K562 (cell line): ENCODE data around the gene AMH. TPM values are rescaled to one million over a fixed set of nuclear protein-coding genes. Genes with fewer than 3 reads are reported as not detected.

Experiments
- BRCA1 ChIP-seq, 2 experiments: fragments of 450-650 bp in 1 of 2; sonication (generic) in 1 of 2; formaldehyde crosslinking in 1 of 2; IDR thresholded peaks; 2 replicates each; pipeline versions ENCODE4 v1.5.0 to v1.6.1; 2017 to 2020; ENCODE audit warnings: mild to moderate bottlenecking in 1 of 2, missing genetic modification reagents in 1 of 2
- CBFA2T3 ChIP-seq: fragments of 450-650 bp; IDR thresholded peaks from 2 replicates; pipeline ENCODE4 v1.6.1; 2017
- HDAC2 ChIP-seq: fragments of 450-650 bp; IDR thresholded peaks from 2 replicates; pipeline ENCODE4 v1.6.1; 2016; ENCODE audit warnings: mild to moderate bottlenecking
- MTA2 ChIP-seq: fragments of 450-650 bp; IDR thresholded peaks from 2 replicates; pipeline ENCODE4 v1.6.1; 2016; ENCODE audit warnings: low read depth
- NR3C1 ChIP-seq: sonication (generic); formaldehyde crosslinking; IDR thresholded peaks from 2 replicates; pipeline ENCODE4 v1.8.1; 2022; ENCODE audit warnings: missing genetic modification reagents
- RBM17 ChIP-seq: fragments of 200-400 bp; formaldehyde crosslinking; IDR thresholded peaks from 2 replicates; pipeline ENCODE4 v1.6.1; 2017; ENCODE audit warnings: low read depth, mild to moderate bottlenecking, low read length, borderline replicate concordance
- RFX5 ChIP-seq: IDR thresholded peaks from 2 replicates; pipeline ENCODE4 v1.6.1; 2011; ENCODE audit warnings: low read depth, mild to moderate bottlenecking, improper control_type of control experiment, low read length
- SMAD1 ChIP-seq: fragments of 150-350 bp; IDR thresholded peaks from 2 replicates; pipeline ENCODE4 v1.6.1; 2014; ENCODE audit warnings: low read length, low read depth; ENCODE audit not compliant: partially characterized antibody
- ZNF589 ChIP-seq: fragments of 200-800 bp; sonication (Bioruptor generic); IDR thresholded peaks from 2 replicates; pipeline ENCODE4 v1.6.1; 2016; ENCODE audit warnings: low read depth, missing genetic modification characterization, missing compliant biosample characterization
- ZSCAN29 ChIP-seq: fragments of 450-650 bp; IDR thresholded peaks from 2 replicates; pipeline ENCODE4 v1.6.1; 2017
- polyA plus RNA-seq, 8 experiments: library from polyadenylated mRNA; depleted of rRNA in 4 of 8; stranded (reverse) in 5 of 8; unstranded in 3 of 8; fragments of >200 nt; fragmentation: Nextera tagmentation in 2 of 8; fragmentation: Illumina TruSeq in 1 of 8; extraction: Ambion mirVana in 2 of 8; extraction: Trizol in 1 of 8; gene quantifications; 2 replicates each; pipeline versions ENCODE4 v1.2.1 to v1.2.3, GENCODE V29; 2011 to 2014; ENCODE audit warnings: inconsistent platforms in 1 of 8, missing spikeins in 1 of 8
- total RNA-seq, 7 experiments: library from RNA; depleted of rRNA in 6 of 7; stranded (reverse); fragments of >200 nt in 6 of 7; fragmentation: Illumina TruSeq in 2 of 7; extraction: Trizol in 2 of 7; gene quantifications; 2 replicates each; pipeline versions ENCODE4 v1.2.1 to v1.2.3, GENCODE V29; 2011 to 2021; ENCODE audit warnings: low replicate concordance in 1 of 7
- TF ChIP-seq, protein P1 (sequence below), 2 experiments: fragments of 450-650 bp; formaldehyde crosslinking in 1 of 2; IDR thresholded peaks; 2 replicates each; pipeline versions ENCODE4 v1.4.0 to v1.6.1; 2014 to 2020; ENCODE audit warnings: mild to moderate bottlenecking in 2 of 2, borderline replicate concordance in 1 of 2, low read depth in 1 of 2
- TF ChIP-seq, protein P2 (sequence below), 2 experiments: fragments of 250-450 bp in 1 of 2; fragments of 450-650 bp in 1 of 2; sonication (Bioruptor Pico) in 1 of 2; IDR thresholded peaks; 2 replicates each; pipeline versions ENCODE4 v1.6.1 to v1.8.0; 2016 to 2021; ENCODE audit warnings: mild to moderate bottlenecking in 2 of 2, moderate library complexity in 2 of 2, missing compliant biosample characterization in 1 of 2, missing genetic modification characterization in 1 of 2
- TF ChIP-seq, protein P3 (sequence below): fragments of 250-450 bp; sonication (Bioruptor Pico); IDR thresholded peaks from 2 replicates; pipeline ENCODE4 v1.4.0; 2020; ENCODE audit warnings: borderline replicate concordance
- TF ChIP-seq, protein P4 (sequence below): sonication (generic); formaldehyde crosslinking; IDR thresholded peaks from 2 replicates; pipeline ENCODE4 v1.8.0; 2023; ENCODE audit warnings: mild to moderate bottlenecking, missing genetic modification reagents

Gene AMH
- total and polyA plus RNA-seq, 9 of the 15 experiments (the other 6 are each of a cell fraction or from before 2014, with no cell fraction given), result 0.29 to 27.4 (median 2.6) TPM; not detected in 2

DNA sequence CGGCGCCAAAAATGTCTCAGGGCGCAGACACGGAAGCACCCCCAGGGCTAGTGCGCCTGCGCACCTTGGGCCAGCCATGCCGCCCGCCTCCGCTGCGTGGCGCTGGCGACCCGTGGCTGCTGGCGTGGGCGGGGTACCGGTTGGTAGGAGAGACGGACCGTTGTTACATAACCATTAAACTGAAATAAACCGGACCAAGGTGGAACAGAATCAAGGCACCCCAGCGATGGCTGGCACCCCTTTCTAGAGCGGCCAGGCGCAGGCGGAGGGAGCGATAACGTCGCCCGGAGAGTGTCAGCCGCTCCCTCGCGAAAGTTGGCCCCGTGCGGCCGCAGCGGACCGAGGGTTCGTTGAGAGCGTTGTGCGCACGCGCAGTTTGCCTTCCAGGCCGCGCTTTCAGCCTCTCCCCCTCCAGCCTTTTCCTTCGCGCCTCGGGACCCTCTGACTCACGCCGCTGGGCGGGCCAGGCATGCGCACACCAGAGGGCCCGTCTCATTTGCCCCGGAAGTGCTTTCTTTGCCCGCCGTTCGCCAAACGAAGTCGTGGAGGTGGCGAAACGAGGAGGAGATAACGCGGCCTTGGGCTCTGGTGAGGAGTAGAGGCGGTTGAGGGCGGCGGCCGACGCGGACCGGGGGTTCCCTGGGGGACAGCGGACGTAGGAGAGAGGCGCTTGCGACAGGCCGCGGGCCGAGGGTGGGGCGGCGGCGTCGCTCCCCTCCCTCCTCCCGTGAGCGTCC, 12.6 kb upstream of the AMH start, which contains the start of the genes PLEKHJ1 and SF3A2 (continued):
- peak; percentile 71 for TF ChIP-seq MTA2
- TF ChIP-seq RBM17, result no peak
- TF ChIP-seq, protein P1, sequence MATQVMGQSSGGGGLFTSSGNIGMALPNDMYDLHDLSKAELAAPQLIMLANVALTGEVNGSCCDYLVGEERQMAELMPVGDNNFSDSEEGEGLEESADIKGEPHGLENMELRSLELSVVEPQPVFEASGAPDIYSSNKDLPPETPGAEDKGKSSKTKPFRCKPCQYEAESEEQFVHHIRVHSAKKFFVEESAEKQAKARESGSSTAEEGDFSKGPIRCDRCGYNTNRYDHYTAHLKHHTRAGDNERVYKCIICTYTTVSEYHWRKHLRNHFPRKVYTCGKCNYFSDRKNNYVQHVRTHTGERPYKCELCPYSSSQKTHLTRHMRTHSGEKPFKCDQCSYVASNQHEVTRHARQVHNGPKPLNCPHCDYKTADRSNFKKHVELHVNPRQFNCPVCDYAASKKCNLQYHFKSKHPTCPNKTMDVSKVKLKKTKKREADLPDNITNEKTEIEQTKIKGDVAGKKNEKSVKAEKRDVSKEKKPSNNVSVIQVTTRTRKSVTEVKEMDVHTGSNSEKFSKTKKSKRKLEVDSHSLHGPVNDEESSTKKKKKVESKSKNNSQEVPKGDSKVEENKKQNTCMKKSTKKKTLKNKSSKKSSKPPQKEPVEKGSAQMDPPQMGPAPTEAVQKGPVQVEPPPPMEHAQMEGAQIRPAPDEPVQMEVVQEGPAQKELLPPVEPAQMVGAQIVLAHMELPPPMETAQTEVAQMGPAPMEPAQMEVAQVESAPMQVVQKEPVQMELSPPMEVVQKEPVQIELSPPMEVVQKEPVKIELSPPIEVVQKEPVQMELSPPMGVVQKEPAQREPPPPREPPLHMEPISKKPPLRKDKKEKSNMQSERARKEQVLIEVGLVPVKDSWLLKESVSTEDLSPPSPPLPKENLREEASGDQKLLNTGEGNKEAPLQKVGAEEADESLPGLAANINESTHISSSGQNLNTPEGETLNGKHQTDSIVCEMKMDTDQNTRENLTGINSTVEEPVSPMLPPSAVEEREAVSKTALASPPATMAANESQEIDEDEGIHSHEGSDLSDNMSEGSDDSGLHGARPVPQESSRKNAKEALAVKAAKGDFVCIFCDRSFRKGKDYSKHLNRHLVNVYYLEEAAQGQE (IDR thresholded peaks at IDR 0.05; ENCODE audit: borderline replicate concordance), result peak; percentile 96
- TF ChIP-seq, protein P1 (CRISPR knock-in tag; IDR thresholded peaks at IDR 0.05; ENCODE audit: low read depth), result peak; percentile 19
- TF ChIP-seq, protein P2, sequence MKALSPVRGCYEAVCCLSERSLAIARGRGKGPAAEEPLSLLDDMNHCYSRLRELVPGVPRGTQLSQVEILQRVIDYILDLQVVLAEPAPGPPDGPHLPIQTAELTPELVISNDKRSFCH (CRISPR knock-in tag; IDR thresholded peaks at IDR 0.05), result no peak
- TF ChIP-seq, protein P2 (tag; IDR thresholded peaks at IDR 0.05), result peak; percentile 90
- TF ChIP-seq ZNF589 (CRISPR knock-in tag), result 0 out of 2 replicates have a peak, but pooled peaks have one; percentile 19
- TF ChIP-seq CBFA2T3, result no peak
- no peak for TF ChIP-seq NR3C1 (CRISPR knock-in tag)
- TF ChIP-seq HDAC2, result 0 out of 2 replicates have a peak, but pooled peaks have one; percentile 19
- TF ChIP-seq, protein P3, sequence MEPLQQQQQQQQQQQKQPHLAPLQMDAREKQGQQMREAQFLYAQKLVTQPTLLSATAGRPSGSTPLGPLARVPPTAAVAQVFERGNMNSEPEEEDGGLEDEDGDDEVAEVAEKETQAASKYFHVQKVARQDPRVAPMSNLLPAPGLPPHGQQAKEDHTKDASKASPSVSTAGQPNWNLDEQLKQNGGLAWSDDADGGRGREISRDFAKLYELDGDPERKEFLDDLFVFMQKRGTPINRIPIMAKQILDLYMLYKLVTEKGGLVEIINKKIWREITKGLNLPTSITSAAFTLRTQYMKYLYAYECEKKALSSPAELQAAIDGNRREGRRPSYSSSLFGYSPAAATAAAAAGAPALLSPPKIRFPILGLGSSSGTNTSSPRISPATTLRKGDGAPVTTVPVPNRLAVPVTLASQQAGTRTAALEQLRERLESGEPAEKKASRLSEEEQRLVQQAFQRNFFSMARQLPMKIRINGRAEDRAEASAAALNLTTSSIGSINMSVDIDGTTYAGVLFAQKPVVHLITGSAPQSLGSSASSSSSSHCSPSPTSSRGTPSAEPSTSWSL, result no peak; the same call in 1 of the 2 replicates
- TF ChIP-seq SMAD1, result peak; percentile 97
- TF ChIP-seq RFX5, result no peak
- no peak for TF ChIP-seq ZSCAN29
- TF ChIP-seq, protein P4, sequence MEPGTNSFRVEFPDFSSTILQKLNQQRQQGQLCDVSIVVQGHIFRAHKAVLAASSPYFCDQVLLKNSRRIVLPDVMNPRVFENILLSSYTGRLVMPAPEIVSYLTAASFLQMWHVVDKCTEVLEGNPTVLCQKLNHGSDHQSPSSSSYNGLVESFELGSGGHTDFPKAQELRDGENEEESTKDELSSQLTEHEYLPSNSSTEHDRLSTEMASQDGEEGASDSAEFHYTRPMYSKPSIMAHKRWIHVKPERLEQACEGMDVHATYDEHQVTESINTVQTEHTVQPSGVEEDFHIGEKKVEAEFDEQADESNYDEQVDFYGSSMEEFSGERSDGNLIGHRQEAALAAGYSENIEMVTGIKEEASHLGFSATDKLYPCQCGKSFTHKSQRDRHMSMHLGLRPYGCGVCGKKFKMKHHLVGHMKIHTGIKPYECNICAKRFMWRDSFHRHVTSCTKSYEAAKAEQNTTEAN (CRISPR knock-in tag), result no peak
- TF ChIP-seq BRCA1 (IDR thresholded peaks at IDR 0.05), result no peak
- no peak for TF ChIP-seq BRCA1 (CRISPR knock-in tag; IDR thresholded peaks at IDR 0.05)
